Spinal cord (tissue), 10 donors: ENCODE data around the gene NPAS3. TPM values are rescaled to one million over a fixed set of nuclear protein-coding genes. Genes with fewer than 3 reads are reported as not detected.

Experiments
- DNase-seq, 6 donors: peaks; one replicate each; pipeline versions ENCODE4 v3.0.0 to v3.0.0-alpha.2; 2013 to 2015; ENCODE audit warnings: low spot score in 6 of 6, low read depth in 4 of 6
- H3K27ac ChIP-seq: one replicate; pipeline ENCODE4 v1.5.1; 2013; ENCODE audit warnings: low read depth, low read length, control low read depth
- H3K27me3 ChIP-seq: one replicate; pipeline ENCODE4 v1.6.1; 2013; ENCODE audit warnings: low read length; ENCODE audit not compliant: control insufficient read depth, insufficient read depth
- H3K36me3 ChIP-seq: one replicate; pipeline ENCODE4 v1.6.1; 2013; ENCODE audit warnings: low read length; ENCODE audit not compliant: control insufficient read depth, insufficient read depth
- H3K4me1 ChIP-seq: one replicate; pipeline ENCODE4 v1.6.1; 2013; ENCODE audit warnings: low read length; ENCODE audit not compliant: control insufficient read depth, insufficient read depth
- H3K4me3 ChIP-seq: one replicate; pipeline ENCODE4 v1.5.1; 2013; ENCODE audit warnings: low read depth, low read length, control low read depth
- H3K9me3 ChIP-seq: one replicate; pipeline ENCODE4 v1.6.1; 2013; ENCODE audit warnings: low read length; ENCODE audit not compliant: control insufficient read depth, insufficient read depth
- WGBS: methylation state at CpG from one replicate; pipeline ENCODE4 v1.1.5; 2013; ENCODE audit warnings: missing lambda C conversion rate; ENCODE audit not compliant: insufficient coverage; 5-methylcytosine and 5-hydroxymethylcytosine counted together
- polyA plus RNA-seq, 2 donors: library from polyadenylated mRNA; unstranded; fragments of 120-200 nt; gene quantifications; one replicate each; pipeline ENCODE4 v1.2.1, GENCODE V29; 2013; ENCODE audit not compliant: insufficient read length in 2 of 2
- total RNA-seq, 2 donors: library from RNA; depleted of rRNA in 1 of 2; stranded (reverse); fragments of 120-200 nt in 1 of 2; fragments of >200 nt in 1 of 2; gene quantifications; one replicate each; pipeline versions ENCODE4 v1.2.3 to v1.2.4, GENCODE V29; 2013 to 2014
- donor health status: healthy.

The NPAS3 gene
- total and polyA plus RNA-seq, 4 donors: 23.2 to 77.3 (median 50.8) TPM

DNA sequence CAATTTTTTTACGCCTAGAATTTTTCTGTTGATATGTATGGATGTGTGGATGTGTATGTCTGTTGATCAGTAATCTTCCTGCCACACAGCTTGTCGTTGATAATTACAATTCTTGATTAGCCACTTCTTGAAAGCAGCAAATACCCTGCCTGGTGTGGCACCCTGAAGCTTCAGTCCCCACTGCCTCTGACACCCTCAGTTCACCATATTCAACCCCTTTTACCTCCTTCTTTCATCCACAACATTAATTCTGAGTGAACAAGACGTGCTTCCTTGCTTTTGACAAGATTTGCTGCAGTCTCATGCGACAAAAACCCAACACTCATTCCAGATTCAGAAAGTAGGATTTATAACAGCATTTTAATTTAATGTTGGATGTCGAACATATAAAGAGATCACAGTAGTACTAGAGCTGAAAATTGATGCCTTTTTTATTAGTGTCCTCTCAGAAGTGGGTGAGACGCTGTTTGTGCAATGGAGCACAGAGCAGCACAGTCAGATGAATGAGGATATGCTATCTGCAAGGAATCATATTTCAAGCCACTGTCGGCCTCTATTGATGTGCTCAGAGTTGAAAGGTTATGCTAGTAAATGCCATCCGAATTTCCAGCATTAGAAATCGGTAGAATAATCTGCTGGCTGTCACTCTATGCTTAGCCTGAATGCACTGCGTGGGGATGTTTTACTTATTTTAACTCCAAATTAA is 628.5 kb downstream of the NPAS3 start:
- no peak overlapping the region for H3K4me3 ChIP-seq
- 22% methylated on average over 5 of the region's 10 CpGs for WGBS
- no peaks in the 10 kb centered on the region for H3K9me3 ChIP-seq
- H3K27me3 ChIP-seq: no peaks in the 10 kb centered on the region
- no peaks in the 10 kb centered on the region for H3K36me3 ChIP-seq
- H3K27ac ChIP-seq: no peak overlapping the region
- peak in 1 of 6 donors; percentile 77 for DNase-seq
- H3K4me1 ChIP-seq: peaks cover 3% of the 10 kb centered on the region

DNA sequence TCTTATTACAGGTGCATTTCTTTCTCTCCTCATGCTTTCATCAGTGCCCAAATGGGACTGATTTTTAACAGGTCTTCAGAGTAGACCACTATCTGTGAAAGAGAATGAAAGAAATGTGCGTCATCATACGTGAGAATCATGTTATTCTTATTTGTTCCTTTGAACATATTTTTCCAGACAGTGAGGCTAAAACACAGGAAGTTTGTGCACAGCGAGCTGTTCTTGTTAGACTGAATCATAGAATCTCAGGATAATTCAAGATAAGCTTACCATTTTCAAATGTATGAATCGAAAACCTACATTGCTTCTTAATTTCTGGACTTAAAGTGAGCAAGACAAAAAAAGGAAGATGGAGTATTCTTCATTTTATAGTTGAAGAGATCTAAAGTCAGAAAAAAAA is 629.1 kb downstream of the NPAS3 start:
- 80% methylated on average over 1 of the region's 4 CpGs for WGBS
- no peaks in the 10 kb centered on the region for H3K27me3 ChIP-seq
- DNase-seq: no peak
- H3K9me3 ChIP-seq: no peaks in the 10 kb centered on the region
- no peaks in the 10 kb centered on the region for H3K36me3 ChIP-seq
- H3K4me1 ChIP-seq: peaks cover 3% of the 10 kb centered on the region
- no peak overlapping the region for H3K4me3 ChIP-seq
- no peak overlapping the region for H3K27ac ChIP-seq

DNA sequence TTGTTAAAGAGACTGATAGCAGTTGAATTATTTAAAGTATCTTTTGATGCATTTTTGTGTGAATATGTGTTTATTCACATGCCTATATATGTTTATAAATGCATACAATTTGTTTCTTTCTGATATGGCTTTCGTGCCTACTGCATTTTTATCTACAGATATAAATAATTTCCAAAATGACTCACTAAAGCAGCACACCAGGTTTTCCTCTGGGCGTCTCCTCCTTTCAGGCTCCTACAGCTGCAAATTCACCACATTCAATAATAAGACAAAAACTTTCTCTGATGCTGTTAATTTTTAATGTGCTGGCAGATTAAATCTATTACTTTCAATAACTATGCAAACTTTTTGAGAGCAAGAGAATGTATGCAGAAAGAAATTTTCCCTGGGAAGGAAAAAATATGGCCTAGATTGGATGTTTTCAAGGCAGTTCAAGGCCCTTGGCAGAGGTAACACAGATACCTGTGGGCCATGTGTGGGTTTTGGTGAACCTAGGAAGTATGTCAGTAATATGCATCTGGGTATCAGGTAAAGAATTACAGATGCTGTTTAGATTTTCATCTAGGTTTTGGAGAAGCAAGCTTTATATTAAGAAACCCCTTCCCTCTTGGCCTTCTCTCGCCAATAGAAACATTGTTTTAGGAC is 630.4 kb downstream of the NPAS3 start:
- Histone ChIP-seq H3K27ac (no peak overlapping the region), H3K4me1 (peaks cover 3% of the 10 kb centered on the region)
- WGBS: no CpG with 5 or more reads among the region's 3 CpGs

DNA sequence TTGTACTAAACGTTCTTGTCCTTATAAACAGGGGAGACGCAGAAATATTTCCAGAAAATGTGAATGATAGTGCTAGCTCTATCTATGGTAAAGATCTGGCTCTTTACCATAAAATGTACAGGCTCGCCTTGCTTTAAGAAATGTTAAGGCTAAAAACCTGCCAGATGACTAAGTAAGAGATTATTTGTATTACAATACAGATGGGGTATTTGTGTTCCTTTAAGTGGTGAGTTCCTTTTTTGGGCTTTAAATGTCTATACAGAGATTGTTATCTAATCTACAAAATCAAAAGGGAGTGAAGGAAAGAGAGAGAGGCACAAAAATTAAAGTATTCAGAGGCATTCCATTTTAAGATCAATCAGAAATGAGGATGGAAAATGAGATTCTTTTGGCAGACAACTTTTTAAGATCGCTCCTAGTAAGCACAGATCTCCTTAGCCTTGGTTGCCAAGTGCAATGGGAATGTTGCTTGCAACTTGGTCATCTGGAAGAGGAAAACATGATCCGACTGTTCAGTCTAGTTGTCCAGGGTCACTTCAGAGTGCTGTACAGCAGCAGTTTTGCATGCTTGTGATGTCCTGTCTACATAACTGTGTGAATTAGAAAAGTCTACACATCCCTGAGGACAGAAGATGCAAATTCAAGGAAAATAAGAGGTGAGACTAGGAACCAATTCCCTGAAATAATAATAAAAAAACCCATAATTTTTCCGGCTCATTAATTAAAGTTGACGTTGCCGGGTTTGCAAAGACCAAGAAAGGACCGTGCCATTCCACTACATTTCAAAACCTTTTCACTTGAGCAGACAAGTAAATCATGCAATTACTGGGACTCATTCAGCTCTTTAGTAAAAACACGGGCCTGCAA is 631.4 kb downstream of the NPAS3 start:
- H3K9me3 ChIP-seq: no peaks in the 10 kb centered on the region
- peak in 2 of 6 donors; percentile 56 to 65 for DNase-seq
- H3K36me3 ChIP-seq: no peaks in the 10 kb centered on the region
- no peaks in the 10 kb centered on the region for H3K27me3 ChIP-seq
- peaks cover 3% of the 10 kb centered on the region for H3K4me1 ChIP-seq
- H3K4me3 ChIP-seq: no peak overlapping the region
- peak overlapping the region; percentile 37 for H3K27ac ChIP-seq
- WGBS: 61% methylated on average over 7 of the region's 10 CpGs

More for the DNA sequence above, 630.4 kb downstream of the NPAS3 start:
- Histone ChIP-seq H3K9me3 (no peaks in the 10 kb centered on the region), H3K27me3 (no peaks in the 10 kb centered on the region), H3K4me3 (no peak overlapping the region), H3K36me3 (no peaks in the 10 kb centered on the region)
- DNase-seq: no peak

DNA sequence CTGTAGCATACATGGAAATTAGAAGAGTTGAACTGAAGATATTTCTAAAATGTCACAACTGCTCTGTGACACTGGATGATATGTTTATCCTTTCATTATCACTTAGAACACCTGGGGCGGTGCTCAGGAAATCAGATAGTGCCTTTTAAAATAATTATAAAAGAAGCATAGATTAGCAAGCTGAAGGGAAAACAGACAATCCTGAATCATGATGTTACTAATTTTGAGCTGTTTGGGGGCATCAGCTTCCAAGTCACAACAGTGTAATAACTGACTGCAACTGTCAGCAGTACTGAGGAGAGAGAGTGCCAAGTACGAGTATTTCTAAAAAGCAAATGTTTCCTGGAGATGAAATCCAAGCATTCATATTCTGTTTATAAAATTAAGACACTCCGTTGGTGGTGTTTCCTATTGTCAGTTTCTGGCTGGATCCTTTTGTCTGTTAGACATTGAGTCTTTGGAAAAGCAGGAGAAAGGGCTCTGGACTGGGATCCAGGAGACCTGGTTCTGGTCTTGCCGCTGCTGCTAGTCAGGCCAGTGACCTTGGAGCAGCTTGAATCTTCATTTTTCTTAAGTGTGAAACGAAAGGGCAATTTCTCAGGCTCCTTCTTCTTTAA is 632.1 kb downstream of the NPAS3 start:
- Histone ChIP-seq H3K27ac (peak overlapping the region; percentile 37), H3K4me1 (peaks cover 3% of the 10 kb centered on the region), H3K4me3 (no peak overlapping the region), H3K9me3 (no peaks in the 10 kb centered on the region), H3K27me3 (no peaks in the 10 kb centered on the region), H3K36me3 (no peaks in the 10 kb centered on the region)
- WGBS: 25% methylated on average over 1 of the region's 5 CpGs
- DNase-seq: peak in 2 of 6 donors; percentile 51 to 54

DNA sequence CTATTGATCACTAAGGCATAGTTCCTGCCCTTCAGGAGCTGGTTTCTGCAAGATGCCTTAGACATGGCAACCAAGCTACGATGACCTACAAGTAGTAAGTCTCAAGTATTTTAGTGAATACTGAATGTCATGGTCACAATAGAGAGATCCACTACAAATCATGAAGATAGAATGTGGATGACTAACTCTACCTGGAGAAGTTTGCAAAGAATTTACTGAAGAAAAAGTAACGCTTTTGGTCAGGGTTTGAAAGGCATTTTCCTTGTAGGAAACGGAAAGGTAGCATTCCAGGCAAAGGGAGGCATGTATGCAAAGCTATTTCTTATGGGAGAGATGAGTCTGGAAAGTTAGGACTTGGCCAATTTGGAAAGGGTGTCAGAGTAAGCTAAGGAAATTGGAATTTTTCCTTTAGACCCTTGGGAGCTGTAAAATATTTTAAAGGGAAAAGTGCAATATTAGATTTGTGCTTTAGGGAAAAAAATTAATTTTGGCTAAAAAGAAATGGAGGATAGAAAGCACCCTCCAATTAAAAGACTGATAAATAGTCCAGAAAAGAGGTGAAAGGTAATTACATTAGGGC is 634.7 kb downstream of the NPAS3 start:
- H3K4me1 ChIP-seq: peaks cover 3% of the 10 kb centered on the region
- H3K36me3 ChIP-seq: no peaks in the 10 kb centered on the region
- H3K27me3 ChIP-seq: no peaks in the 10 kb centered on the region
- WGBS: 97% methylated on average over 3 of the region's 3 CpGs
- H3K4me3 ChIP-seq: no peak overlapping the region
- no peak for DNase-seq
- H3K9me3 ChIP-seq: no peaks in the 10 kb centered on the region
- no peak overlapping the region for H3K27ac ChIP-seq

DNA sequence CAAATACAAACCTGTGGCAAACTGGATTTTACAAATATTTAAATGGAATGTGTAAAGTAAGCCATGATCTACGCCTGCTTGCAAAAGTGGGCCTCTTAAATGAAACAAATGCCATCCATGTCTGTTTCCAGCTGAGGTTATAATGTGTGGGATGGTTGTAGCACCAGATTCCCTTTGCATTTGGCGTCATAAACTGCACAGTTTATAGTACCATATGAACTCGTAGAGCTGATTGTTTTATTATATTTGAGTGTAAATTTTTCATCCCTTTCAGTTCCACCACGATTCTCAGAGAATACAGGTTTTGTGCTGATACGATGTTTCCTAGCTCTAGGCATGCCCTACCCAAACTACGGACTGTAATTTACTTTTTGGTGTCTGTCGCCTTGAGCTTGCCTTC is 637.3 kb downstream of the NPAS3 start:
- DNase-seq: no peak
- Histone ChIP-seq H3K4me1 (peaks cover 3% of the 10 kb centered on the region), H3K4me3 (no peak overlapping the region), H3K27ac (no peak overlapping the region), H3K27me3 (no peaks in the 10 kb centered on the region), H3K36me3 (no peaks in the 10 kb centered on the region), H3K9me3 (no peaks in the 10 kb centered on the region)
- no CpG with 5 or more reads among the region's 7 CpGs for WGBS

DNA sequence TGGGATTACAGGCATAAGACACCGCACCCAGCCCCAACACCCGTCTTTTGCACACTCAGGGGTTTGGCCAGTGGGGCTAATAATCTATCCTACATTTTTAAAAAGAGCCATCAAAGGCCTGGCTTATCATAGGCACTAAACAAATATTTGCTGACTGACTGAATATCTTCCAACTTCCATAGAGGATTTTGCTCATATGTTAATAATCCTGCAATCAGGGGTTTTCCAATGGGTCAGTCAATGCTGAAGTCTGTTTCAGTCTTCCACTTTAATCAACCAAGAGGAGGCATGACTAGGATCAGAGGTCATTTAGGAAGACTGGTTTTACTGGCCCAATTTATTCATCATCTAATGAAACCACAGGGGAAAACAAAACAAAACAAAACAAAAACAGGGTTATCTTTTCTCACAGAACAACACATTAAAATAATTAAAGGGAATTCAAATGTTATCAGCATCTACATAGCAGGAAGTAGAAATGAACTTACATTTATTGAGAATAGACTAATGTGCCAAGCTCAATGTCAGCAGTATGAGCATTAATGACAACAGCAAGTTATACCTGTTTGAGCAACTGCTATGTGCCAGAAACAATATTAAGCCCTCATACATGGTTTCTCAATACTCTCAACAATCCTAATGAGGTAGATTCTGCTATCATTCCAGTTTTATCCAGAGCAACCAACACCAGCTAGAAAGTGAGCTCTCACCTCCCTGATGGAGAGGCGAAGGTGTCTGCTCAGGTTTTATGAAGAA is 640.0 kb downstream of the NPAS3 start:
- H3K27ac ChIP-seq: no peak overlapping the region
- DNase-seq: no peak
- no peaks in the 10 kb centered on the region for H3K27me3 ChIP-seq
- H3K4me1 ChIP-seq: no peaks in the 10 kb centered on the region
- no peak overlapping the region for H3K4me3 ChIP-seq
- 86% methylated on average over 2 of the region's 3 CpGs for WGBS
- no peaks in the 10 kb centered on the region for H3K36me3 ChIP-seq
- no peaks in the 10 kb centered on the region for H3K9me3 ChIP-seq
